ENCODE measurements around the gene ASIC2.

The ASIC2 gene

DNA sequence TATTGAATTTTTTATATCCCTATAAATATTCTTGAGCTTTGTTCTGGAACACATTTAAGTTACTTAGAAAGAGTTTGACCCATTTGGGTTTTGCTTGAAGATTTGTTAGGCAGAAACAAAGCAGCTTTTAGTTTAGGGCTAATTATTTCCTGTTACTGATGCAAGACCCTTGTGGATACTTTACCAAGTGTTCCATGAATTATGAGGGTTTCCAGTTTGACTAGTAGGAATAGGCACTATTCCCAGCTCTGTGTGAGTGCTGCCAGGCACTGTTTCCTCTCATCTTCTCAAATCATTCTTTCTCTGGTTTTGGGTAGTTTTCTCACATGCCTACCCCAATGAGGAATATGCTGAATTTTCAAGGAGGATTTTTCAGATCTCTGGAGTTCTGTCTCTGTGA lies 221.4 kb downstream of the ASIC2 start:
- TF ChIP-seq, protein P1, sequence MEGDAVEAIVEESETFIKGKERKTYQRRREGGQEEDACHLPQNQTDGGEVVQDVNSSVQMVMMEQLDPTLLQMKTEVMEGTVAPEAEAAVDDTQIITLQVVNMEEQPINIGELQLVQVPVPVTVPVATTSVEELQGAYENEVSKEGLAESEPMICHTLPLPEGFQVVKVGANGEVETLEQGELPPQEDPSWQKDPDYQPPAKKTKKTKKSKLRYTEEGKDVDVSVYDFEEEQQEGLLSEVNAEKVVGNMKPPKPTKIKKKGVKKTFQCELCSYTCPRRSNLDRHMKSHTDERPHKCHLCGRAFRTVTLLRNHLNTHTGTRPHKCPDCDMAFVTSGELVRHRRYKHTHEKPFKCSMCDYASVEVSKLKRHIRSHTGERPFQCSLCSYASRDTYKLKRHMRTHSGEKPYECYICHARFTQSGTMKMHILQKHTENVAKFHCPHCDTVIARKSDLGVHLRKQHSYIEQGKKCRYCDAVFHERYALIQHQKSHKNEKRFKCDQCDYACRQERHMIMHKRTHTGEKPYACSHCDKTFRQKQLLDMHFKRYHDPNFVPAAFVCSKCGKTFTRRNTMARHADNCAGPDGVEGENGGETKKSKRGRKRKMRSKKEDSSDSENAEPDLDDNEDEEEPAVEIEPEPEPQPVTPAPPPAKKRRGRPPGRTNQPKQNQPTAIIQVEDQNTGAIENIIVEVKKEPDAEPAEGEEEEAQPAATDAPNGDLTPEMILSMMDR (IDR thresholded peaks at IDR 0.05; ENCODE audit: low read length): no peak
- TF ChIP-seq EZH2 (IDR thresholded peaks at IDR 0.05; ENCODE audit: borderline replicate concordance, low read length): no peak
- Histone ChIP-seq H3K27ac (ENCODE audit: low read depth, low read length, poor library complexity, severe bottlenecking) (no peak overlapping the region), H3K9me3 (ENCODE audit: low read length) (no peaks in the 10 kb centered on the region), H3K4me1 (ENCODE audit: insufficient read depth, low read length, severe bottlenecking) (no peaks in the 10 kb centered on the region), H3K36me3 (ENCODE audit: insufficient read depth, low read length) (no peaks in the 10 kb centered on the region), H4K20me1 (ENCODE audit: insufficient read depth, low read length) (no peaks in the 10 kb centered on the region), H3K9me2 (ENCODE audit: low read depth, low read length) (no peaks in the 10 kb centered on the region), H2AFZ (ENCODE audit: low read length) (no peak overlapping the region), H3F3A (ENCODE audit: insufficient read depth, low read length) (no peaks in the 10 kb centered on the region), H3K4me3 (ENCODE audit: low read depth, low read length, poor library complexity, severe bottlenecking) (no peak overlapping the region), H3K27me3 (ENCODE audit: insufficient read depth, low read length) (no peaks in the 10 kb centered on the region), H3K79me2 (ENCODE audit: insufficient read depth, low read length) (no peaks in the 10 kb centered on the region), H3K9ac (ENCODE audit: low read length) (no peak overlapping the region), H3K4me2 (ENCODE audit: low read length) (no peak overlapping the region)

DNA sequence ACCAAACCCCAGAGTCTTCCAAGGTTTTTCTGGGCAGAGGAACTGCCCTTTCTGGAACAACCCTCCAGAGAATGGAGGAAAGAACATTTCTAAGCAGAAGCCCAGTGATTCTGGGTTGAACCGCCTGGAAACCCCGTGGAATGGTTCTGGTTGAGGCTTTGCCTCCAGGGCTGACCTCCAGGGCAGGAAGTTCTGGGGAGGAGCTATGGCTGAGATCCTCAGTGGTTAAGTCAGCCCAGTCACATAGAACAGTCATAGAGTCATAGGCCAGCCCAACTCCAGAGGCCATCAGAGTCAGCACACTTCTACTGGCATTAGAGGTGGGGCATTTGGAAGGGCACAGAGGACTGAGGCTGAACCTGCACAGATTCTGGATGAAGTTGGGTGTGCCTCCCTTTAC lies 235.5 kb downstream of the ASIC2 start:
- Histone ChIP-seq H3K27ac (ENCODE audit: low read depth, low read length, poor library complexity, severe bottlenecking) (no peak overlapping the region), H2AFZ (ENCODE audit: low read length) (no peak overlapping the region)

DNA sequence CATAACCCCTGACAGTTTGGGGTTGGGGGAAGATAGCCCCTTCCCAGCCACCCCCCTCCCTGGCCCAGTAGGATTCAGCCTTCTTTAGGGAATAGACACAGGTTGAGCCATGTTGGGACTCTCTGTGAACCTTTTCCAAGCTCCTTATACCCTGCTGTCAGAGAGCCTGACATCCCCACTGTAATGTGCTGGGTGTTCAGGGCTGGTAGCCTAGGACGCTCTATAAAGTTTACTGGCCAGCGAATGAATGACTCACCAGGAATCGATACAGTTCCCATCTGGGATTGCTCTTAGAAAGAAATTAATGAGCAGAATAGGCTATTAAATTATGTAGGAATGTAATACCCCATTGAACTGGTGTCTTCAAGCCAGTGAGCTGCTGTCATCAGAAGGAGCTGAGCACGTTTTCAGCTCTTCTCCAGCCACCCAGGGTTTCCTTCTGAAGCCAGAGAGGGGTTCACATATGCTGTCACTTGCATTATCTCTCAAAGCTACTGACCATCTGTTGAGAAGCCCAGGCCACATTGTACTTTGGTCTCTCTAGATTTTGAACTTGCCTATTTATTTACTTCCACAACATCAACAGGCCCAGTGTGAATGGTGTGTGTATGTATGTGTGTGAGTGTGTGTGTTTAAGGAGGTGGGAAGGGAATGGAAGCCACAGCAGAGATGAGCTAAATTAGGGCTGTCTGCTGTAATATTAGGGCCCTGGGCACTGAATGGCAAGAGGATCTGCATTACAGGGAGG lies 236.5 kb downstream of the ASIC2 start:
- no peak overlapping the region for H2AFZ ChIP-seq (ENCODE audit: low read length)
- no peaks in the 10 kb centered on the region for H3K36me3 ChIP-seq (ENCODE audit: insufficient read depth, low read length)
- no peak overlapping the region for H3K9ac ChIP-seq (ENCODE audit: low read length)
- H3K4me3 ChIP-seq (ENCODE audit: low read depth, low read length, poor library complexity, severe bottlenecking): no peak overlapping the region
- no peaks in the 10 kb centered on the region for H4K20me1 ChIP-seq (ENCODE audit: insufficient read depth, low read length)
- H3K4me1 ChIP-seq (ENCODE audit: insufficient read depth, low read length, severe bottlenecking): no peaks in the 10 kb centered on the region
- no peak overlapping the region for H3K4me2 ChIP-seq (ENCODE audit: low read length)
- no peaks in the 10 kb centered on the region for H3F3A ChIP-seq (ENCODE audit: insufficient read depth, low read length)
- no peak overlapping the region for H3K27ac ChIP-seq (ENCODE audit: low read depth, low read length, poor library complexity, severe bottlenecking)
- TF ChIP-seq, protein P1 (IDR thresholded peaks at IDR 0.05; ENCODE audit: low read length): no peak
- TF ChIP-seq EZH2 (IDR thresholded peaks at IDR 0.05; ENCODE audit: borderline replicate concordance, low read length): no peak
- H3K27me3 ChIP-seq (ENCODE audit: insufficient read depth, low read length): no peaks in the 10 kb centered on the region
- H3K79me2 ChIP-seq (ENCODE audit: insufficient read depth, low read length): no peaks in the 10 kb centered on the region
- no peaks in the 10 kb centered on the region for H3K9me2 ChIP-seq (ENCODE audit: low read depth, low read length)
- no peaks in the 10 kb centered on the region for H3K9me3 ChIP-seq (ENCODE audit: low read length)

More for the DNA sequence above, 235.5 kb downstream of the ASIC2 start:
- H3F3A ChIP-seq (ENCODE audit: insufficient read depth, low read length): no peaks in the 10 kb centered on the region
- H3K27me3 ChIP-seq (ENCODE audit: insufficient read depth, low read length): no peaks in the 10 kb centered on the region
- no peak overlapping the region for H3K9ac ChIP-seq (ENCODE audit: low read length)
- no peaks in the 10 kb centered on the region for H3K79me2 ChIP-seq (ENCODE audit: insufficient read depth, low read length)
- no peaks in the 10 kb centered on the region for H4K20me1 ChIP-seq (ENCODE audit: insufficient read depth, low read length)
- H3K4me2 ChIP-seq (ENCODE audit: low read length): no peak overlapping the region
- H3K4me1 ChIP-seq (ENCODE audit: insufficient read depth, low read length, severe bottlenecking): no peaks in the 10 kb centered on the region
- no peak for TF ChIP-seq EZH2 (IDR thresholded peaks at IDR 0.05; ENCODE audit: borderline replicate concordance, low read length)
- TF ChIP-seq, protein P1 (IDR thresholded peaks at IDR 0.05; ENCODE audit: low read length): no peak
- no peaks in the 10 kb centered on the region for H3K9me2 ChIP-seq (ENCODE audit: low read depth, low read length)
- no peak overlapping the region for H3K4me3 ChIP-seq (ENCODE audit: low read depth, low read length, poor library complexity, severe bottlenecking)
- H3K36me3 ChIP-seq (ENCODE audit: insufficient read depth, low read length): no peaks in the 10 kb centered on the region
- no peaks in the 10 kb centered on the region for H3K9me3 ChIP-seq (ENCODE audit: low read length)

Measured in OCI-LY1 (cell line).